Body of pancreas (tissue), 4 donors: ENCODE results near the gene TMCO4.

Source experiments
- CTCF ChIP-seq, 7 experiments: fragments of 450-650 bp in 4 of 7; fragments of 200-600 bp in 3 of 7; sonication (generic) in 3 of 7; IDR thresholded peaks; one replicate each; pipeline ENCODE4 v1.5.1; 2016 to 2019; ENCODE audit warnings: antibody characterized with exemption in 7 of 7
- POLR2A ChIP-seq, 3 donors: fragments of 450-650 bp; IDR thresholded peaks; one replicate each; pipeline ENCODE4 v1.6.1; 2016; ENCODE audit warnings: antibody characterized with exemption in 3 of 3, mild to moderate bottlenecking in 2 of 3

GRCh38 chr1:19705464-19705863 is 94.3 kb downstream of the TMCO4 start:
- no peak for TF ChIP-seq CTCF (IDR thresholded peaks at IDR 0.05)
- no peak for TF ChIP-seq POLR2A (IDR thresholded peaks at IDR 0.05)
